Endothelial cell of umbilical vein (primary cell): ENCODE data around the gene VWA1. TPM values are rescaled to one million over a fixed set of nuclear protein-coding genes. Genes with fewer than 3 reads are reported as not detected.

Experiments
- BruUV-seq: library from RNA; stranded (reverse); fragments of 400-500 nt; replicated peaks from 2 replicates; lab custom pipeline; 2021; lab: Mats Ljungman, UMichigan
- CTCF ChIA-PET: fragments of 300-600, 350-600 bp; sonication (Branson Sonifier 250); formaldehyde crosslinking; loops from one replicate; lab custom pipeline; 2021; ENCODE audit warnings: antibody characterized with exemption, inconsistent platforms; lab: Charles Lee
- POLR2A ChIA-PET: fragments of 300-600, 350-600 bp; sonication (Branson Sonifier 250); formaldehyde crosslinking; loops from one replicate; lab custom pipeline; 2021; ENCODE audit warnings: antibody characterized with exemption, inconsistent platforms; lab: Charles Lee
- DNase-seq: peaks from one replicate; pipeline ENCODE4 v3.0.0-alpha.2; 2011; ENCODE audit warnings: low read depth, low spot score
- FAIRE-seq: peaks from 2 replicates; lab custom pipeline; 2011; peaks lifted over from hg19 to GRCh38; lab: Jason Lieb, UNC
- H2AFZ ChIP-seq: 2 replicates; pipeline ENCODE4 v1.6.0; 2012; ENCODE audit warnings: low read depth, low read length, control low read depth, inconsistent platforms
- H3K27ac ChIP-seq: 2 replicates; pipeline ENCODE4 v1.5.1; 2011; ENCODE audit warnings: low read depth, mild to moderate bottlenecking, control low read depth, low read length, moderate library complexity; ENCODE audit not compliant: insufficient read depth
- H3K27me3 ChIP-seq, 2 experiments: 2 replicates each; pipeline versions ENCODE4 v1.6.0 to v1.6.1; 2011; ENCODE audit warnings: low read length in 2 of 2, mixed read lengths in 1 of 2; ENCODE audit not compliant: control insufficient read depth in 2 of 2, insufficient read depth in 2 of 2
- H3K36me3 ChIP-seq, 2 experiments: 2 replicates in 1 of 2; 3 replicates in 1 of 2; pipeline ENCODE4 v1.5.1; 2011; ENCODE audit warnings: low read length in 2 of 2, mild to moderate bottlenecking in 1 of 2, moderate library complexity in 1 of 2; ENCODE audit not compliant: control insufficient read depth in 2 of 2, insufficient read depth in 2 of 2; ENCODE audit errors: extremely low read depth in 1 of 2
- H3K4me1 ChIP-seq: 3 replicates; pipeline ENCODE4 v1.5.1; 2011; ENCODE audit warnings: mild to moderate bottlenecking, low read length; ENCODE audit not compliant: control insufficient read depth, insufficient read depth; ENCODE audit errors: extremely low read depth
- H3K4me2 ChIP-seq: 2 replicates; pipeline ENCODE4 v1.6.1; 2011; ENCODE audit warnings: low read length, control low read depth, mixed read lengths; ENCODE audit not compliant: insufficient read depth
- H3K4me3 ChIP-seq, 3 experiments: fragments of 200-600 bp in 1 of 3; sonication (generic), shearing (Covaris generic) in 1 of 3; replicated peaks in 1 of 3; 2 replicates each; pipeline ENCODE4 v1.5.1; 2011 to 2016; ENCODE audit warnings: control low read depth in 3 of 3, low read length in 3 of 3, mild to moderate bottlenecking in 2 of 3, inconsistent platforms in 1 of 3, low read depth in 1 of 3, moderate library complexity in 1 of 3; ENCODE audit not compliant: insufficient read depth in 1 of 3
- H3K79me2 ChIP-seq: 2 replicates; pipeline ENCODE4 v1.6.0; 2012; ENCODE audit warnings: low read length, inconsistent platforms; ENCODE audit not compliant: control insufficient read depth, insufficient read depth
- H3K9ac ChIP-seq: replicated peaks from 2 replicates; pipeline ENCODE3; 2011; ENCODE audit warnings: low read length, control low read depth; ENCODE audit not compliant: insufficient read depth; ENCODE audit errors: extremely low read depth
- H3K9me1 ChIP-seq: replicated peaks from 3 replicates; pipeline ENCODE4 v1.6.0; 2011; ENCODE audit warnings: mild to moderate bottlenecking, low read length; ENCODE audit not compliant: control insufficient read depth, insufficient read depth; ENCODE audit errors: extremely low read depth
- H3K9me3 ChIP-seq: replicated peaks from 2 replicates; pipeline ENCODE4 v1.5.1; 2012; ENCODE audit warnings: low read length, inconsistent platforms; ENCODE audit not compliant: control insufficient read depth, insufficient read depth
- H4K20me1 ChIP-seq: replicated peaks from 2 replicates; pipeline ENCODE3; 2011; ENCODE audit warnings: mild to moderate bottlenecking, low read length; ENCODE audit not compliant: control insufficient read depth, insufficient read depth; ENCODE audit errors: extremely low read depth
- FOS ChIP-seq: IDR thresholded peaks from 2 replicates; pipeline ENCODE4 v1.6.1; 2011; ENCODE audit warnings: mild to moderate bottlenecking, low read length, moderate library complexity, borderline replicate concordance; ENCODE audit not compliant: insufficient read depth
- GATA2 ChIP-seq: IDR thresholded peaks from 2 replicates; pipeline ENCODE4 v1.7.0; 2011; ENCODE audit warnings: low read depth, mild to moderate bottlenecking, moderate library complexity, mixed read lengths, low read length; ENCODE audit not compliant: insufficient read length, insufficient read depth
- MAX ChIP-seq: IDR thresholded peaks from 2 replicates; pipeline ENCODE4 v1.6.1; 2011; ENCODE audit not compliant: insufficient read depth, insufficient read length
- POLR2A ChIP-seq: IDR thresholded peaks from 2 replicates; pipeline ENCODE4 v1.6.1; 2012; ENCODE audit warnings: low read depth, mild to moderate bottlenecking, control low read depth, low read length
- POLR2AphosphoS5 ChIP-seq: IDR thresholded peaks from 2 replicates; pipeline ENCODE4 v1.6.1; 2012; ENCODE audit warnings: low read depth, mild to moderate bottlenecking, control low read depth, low read length, moderate library complexity; ENCODE audit not compliant: insufficient read depth
- dilution Hi-C: fragments of 300-500 bp; cut with MboI; formaldehyde crosslinking; loops from one replicate; pipeline ENCODE4 v1.15.0; 2019; ENCODE audit warnings: low sequenced_read_pairs; ENCODE audit not compliant: extremely low pct_ligation_motif_present
- intact Hi-C: fragments of 100-400 bp; cut with micrococcal nuclease; formaldehyde crosslinking; loops from one replicate; pipeline ENCODE4 v1.10.0; 2022
- polyA plus RNA-seq, 4 experiments: library from polyadenylated mRNA; depleted of rRNA in 3 of 4; stranded (reverse) in 3 of 4; unstranded in 1 of 4; fragments of >200 nt; gene quantifications; 2 replicates each; pipeline versions ENCODE4 v1.2.1 to v1.2.3, GENCODE V29; 2011 to 2012; ENCODE audit warnings: missing spikeins in 1 of 4
- total RNA-seq: library from RNA; stranded (reverse); gene quantifications from 2 replicates; pipeline ENCODE4 v1.2.3, GENCODE V29; 2021

Gene VWA1
- total and polyA plus RNA-seq, 2 donors (not counting 3 experiments of a cell fraction or from before 2014, with no cell fraction given) = 2.0 to 6.1 TPM

GRCh38 chr1:1422465-1423244 is 12.8 kb upstream of the VWA1 start:
- Histone ChIP-seq H4K20me1 (no peaks in the 10 kb centered on the region), H3K9ac (no peak overlapping the region), H2AFZ (peak overlapping the region; percentile 4), H3K27me3 (no peaks in the 10 kb centered on the region), H3K4me3 (no peak overlapping the region), H3K4me2 (no peak overlapping the region), H3K9me3 (no peaks in the 10 kb centered on the region), H3K4me1 (peaks cover 3% of the 10 kb centered on the region), H3K9me1 (no peaks in the 10 kb centered on the region), H3K27ac (no peak overlapping the region), H3K36me3 (no peaks in the 10 kb centered on the region), H3K79me2 (no peaks in the 10 kb centered on the region)
- POLR2A ChIA-PET = no interaction called here
- dilution Hi-C loops (no loop called here), intact Hi-C loops (no loop called here)
- FAIRE-seq (peak; percentile 28), DNase-seq (no peak)
- BruUV-seq = no TSS peak
- CTCF ChIA-PET = interaction anchor here (0.6 to 1.7 kb wide), 2 partner anchors 15 to 18 kb away, joined by 3 to 4 read pairs; no protein-coding TSS in a partner anchor
- no peak for TF ChIP-seq POLR2AphosphoS5
- TF ChIP-seq GATA2 = peak; percentile 72

DNA sequence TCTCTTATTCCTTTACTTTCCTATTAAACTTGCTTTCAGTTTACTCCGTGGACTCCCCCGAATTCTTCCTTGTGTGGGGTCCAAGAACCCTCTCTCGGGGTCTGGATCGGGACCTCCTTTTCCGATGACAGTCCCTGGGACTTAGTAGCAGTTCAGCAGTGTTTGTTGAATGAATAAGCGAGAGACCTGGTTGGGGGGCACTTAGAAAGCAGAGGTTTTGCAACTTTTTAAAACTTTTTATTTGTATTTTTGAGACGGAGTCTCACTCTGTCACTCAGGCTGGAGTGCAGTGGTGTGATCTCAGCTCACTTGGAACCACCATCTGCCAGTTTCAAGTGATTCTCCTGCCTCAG is 12.3 kb upstream of the VWA1 start:
- Histone ChIP-seq H3K79me2 (no peaks in the 10 kb centered on the region), H3K27ac (no peak overlapping the region), H3K4me3 (no peak overlapping the region), H3K9me3 (no peaks in the 10 kb centered on the region), H3K9ac (no peak overlapping the region), H2AFZ (no peak overlapping the region), H4K20me1 (no peaks in the 10 kb centered on the region), H3K36me3 (no peaks in the 10 kb centered on the region), H3K4me2 (no peak overlapping the region), H3K27me3 (no peaks in the 10 kb centered on the region), H3K4me1 (peaks cover 3% of the 10 kb centered on the region), H3K9me1 (no peaks in the 10 kb centered on the region)
- dilution Hi-C loops = no loop called here
- BruUV-seq = no TSS peak
- intact Hi-C loops = no loop called here
- FAIRE-seq = no peak
- POLR2A ChIA-PET = no interaction called here
- CTCF ChIA-PET = interaction anchor here (1.0 to 2.9 kb wide), 2 partner anchors 18 to 31 kb away, joined by 3 to 8 read pairs; no protein-coding TSS in a partner anchor
- no peak for DNase-seq
- TF ChIP-seq FOS = no peak
- no peak for TF ChIP-seq MAX
- no peak for TF ChIP-seq POLR2A
- no peak for TF ChIP-seq POLR2AphosphoS5
